Measurements from ENCODE around the gene RAD9A. TPM values are rescaled to one million over a fixed set of nuclear protein-coding genes. Genes with fewer than 3 reads are reported as not detected.

The RAD9A gene
- polyA plus RNA-seq, 3 donors, result 3.7 to 31.7 (median 3.8) TPM

GRCh38 chr11:67384851-67385366 is 6.9 kb upstream of the RAD9A start:
- H3K4me3 Mint-ChIP-seq, result no peak overlapping the region
- Histone ChIP-seq H3K9me3 (replicated peaks in 1 of 2; ENCODE audit: control insufficient read depth in 1 of 2, insufficient read depth in 1 of 2, low read length in 2 of 2) (no peaks in the 10 kb centered on the region), H3K4me2 (replicated peaks; ENCODE audit: extremely low read depth, low read length, poor library complexity, severe bottlenecking) (no peak overlapping the region), H2AFZ (ENCODE audit: insufficient read depth, low read depth, low read length, poor library complexity, severe bottlenecking) (no peak overlapping the region), H3K27ac (ENCODE audit: low read depth in 1 of 2, low read length in 2 of 2) (no peak overlapping the region), H4K20me1 (ENCODE audit: insufficient read depth, low read length) (peaks cover 4% of the 10 kb centered on the region), H3K4me3 (replicated peaks in 1 of 3; ENCODE audit: low read depth in 2 of 3, low read length in 3 of 3) (no peak overlapping the region), H3K79me2 (ENCODE audit: insufficient read depth, low read length) (peaks cover 5% of the 10 kb centered on the region), H3K36me3 (replicated peaks in 1 of 2; ENCODE audit: control insufficient read depth in 1 of 2, insufficient read depth in 2 of 2, low read length in 2 of 2) (no peaks in the 10 kb centered on the region), H3K4me1 (ENCODE audit: control insufficient read depth in 1 of 2, insufficient read depth in 2 of 2, low read length in 2 of 2) (peaks cover 32 to 37% of the 10 kb centered on the region in 2 donors), H3K9ac (ENCODE audit: insufficient read depth, low read length, poor library complexity, severe bottlenecking) (no peak overlapping the region), H3K27me3 (ENCODE audit: control insufficient read depth in 2 of 2, insufficient read depth in 2 of 2, low read length in 2 of 2) (no peaks in the 10 kb centered on the region)
- intact Hi-C loops (cut with micrococcal nuclease), result loop anchor here in 1 of 2 donors (5.0 kb wide), 1 partner anchor 123 kb away; no protein-coding TSS in a partner anchor
- 82% methylated on average over 3 of the region's 3 CpGs for WGBS (ENCODE audit: insufficient coverage)
- H3K27me3 Mint-ChIP-seq (ENCODE audit: low read depth in 3 of 3), result peaks cover 0 to 5% (median 1%) of the 10 kb centered on the region in 3 donors
- no peak for DNase-seq
- TF ChIP-seq CTCF (IDR thresholded peaks at IDR 0.05), result no peak
- peaks cover 2 to 3% of the 10 kb centered on the region in 2 donors for H3K36me3 Mint-ChIP-seq
- H3K9me3 Mint-ChIP-seq, result peaks cover 0 to 1% (median 0%) of the 10 kb centered on the region in 7 donors
- H3K27ac Mint-ChIP-seq, result no peak overlapping the region
- H3K4me1 Mint-ChIP-seq, result peaks cover 40% of the 10 kb centered on the region

GRCh38 chr11:67387069-67387468 is 4.7 kb upstream of the RAD9A start:
- Histone ChIP-seq H3K79me2 (ENCODE audit: insufficient read depth, low read length) (peaks cover 24% of the 10 kb centered on the region), H4K20me1 (ENCODE audit: insufficient read depth, low read length) (peaks cover 6% of the 10 kb centered on the region), H3K9ac (ENCODE audit: insufficient read depth, low read length, poor library complexity, severe bottlenecking) (no peak overlapping the region), H3K36me3 (replicated peaks in 1 of 2; ENCODE audit: control insufficient read depth in 1 of 2, insufficient read depth in 2 of 2, low read length in 2 of 2) (no peaks in the 10 kb centered on the region), H3K4me3 (replicated peaks in 1 of 3; ENCODE audit: low read depth in 2 of 3, low read length in 3 of 3) (no peak overlapping the region), H3K27ac (ENCODE audit: low read depth in 1 of 2, low read length in 2 of 2) (no peak overlapping the region), H3K9me3 (replicated peaks in 1 of 2; ENCODE audit: control insufficient read depth in 1 of 2, insufficient read depth in 1 of 2, low read length in 2 of 2) (no peaks in the 10 kb centered on the region), H3K4me1 (ENCODE audit: control insufficient read depth in 1 of 2, insufficient read depth in 2 of 2, low read length in 2 of 2) (peaks cover 23 to 30% of the 10 kb centered on the region in 2 donors), H3K27me3 (ENCODE audit: control insufficient read depth in 2 of 2, insufficient read depth in 2 of 2, low read length in 2 of 2) (no peaks in the 10 kb centered on the region), H3K4me2 (replicated peaks; ENCODE audit: extremely low read depth, low read length, poor library complexity, severe bottlenecking) (no peak overlapping the region), H2AFZ (ENCODE audit: insufficient read depth, low read depth, low read length, poor library complexity, severe bottlenecking) (no peak overlapping the region)
- Mint-ChIP-seq H3K27ac (peak overlapping the region in 1 of 7 donors; percentile 62), H3K27me3 (ENCODE audit: low read depth in 3 of 3) (peaks cover 0 to 5% (median 1%) of the 10 kb centered on the region in 3 donors), H3K4me1 (peaks cover 32% of the 10 kb centered on the region), H3K4me3 (peak overlapping the region in 1 of 2 donors; percentile 36), H3K36me3 (no peaks in the 10 kb centered on the region), H3K9me3 (peaks cover 0 to 1% (median 0%) of the 10 kb centered on the region in 7 donors)
- intact Hi-C loops (cut with micrococcal nuclease), result no loop called here
- 0% methylated on average over 1 of the region's 9 CpGs for WGBS (ENCODE audit: insufficient coverage)
- TF ChIP-seq CTCF (IDR thresholded peaks at IDR 0.05), result no peak
- DNase-seq, result no peak

All from CD14-positive monocyte (primary cell).